ENCODE data around the gene PRKD1.

The PRKD1 gene

GRCh38 chr14:29687866-29688265, 239.8 kb downstream of the PRKD1 start:
- no peak for TF ChIP-seq SNAI2 (CRISPR knock-in tag; IDR thresholded peaks at IDR 0.05)
- no peak for TF ChIP-seq ZFP3 (CRISPR knock-in tag; IDR thresholded peaks at IDR 0.05)
- no peak for TF ChIP-seq ZNF8 (CRISPR knock-in tag; IDR thresholded peaks at IDR 0.05)
- TF ChIP-seq CSRNP3 (CRISPR knock-in tag; IDR thresholded peaks at IDR 0.05), result no peak
- no peak for TF ChIP-seq ESRRG (CRISPR knock-in tag; IDR thresholded peaks at IDR 0.05)
- TF ChIP-seq CREB5 (CRISPR knock-in tag; IDR thresholded peaks at IDR 0.05; ENCODE audit: low read depth), result no peak
- TF ChIP-seq TCF4 (CRISPR knock-in tag; IDR thresholded peaks at IDR 0.05; ENCODE audit: borderline replicate concordance), result no peak
- TF ChIP-seq ZNF70 (CRISPR knock-in tag; IDR thresholded peaks at IDR 0.05), result no peak
- TF ChIP-seq PPARA (CRISPR knock-in tag; IDR thresholded peaks at IDR 0.05; ENCODE audit: borderline replicate concordance), result no peak
- no peak for TF ChIP-seq TOX (CRISPR knock-in tag; IDR thresholded peaks at IDR 0.05; ENCODE audit: borderline replicate concordance)
- TF ChIP-seq TSHZ2 (CRISPR knock-in tag; IDR thresholded peaks at IDR 0.05), result no peak
- TF ChIP-seq ISL1 (CRISPR knock-in tag; IDR thresholded peaks at IDR 0.05), result no peak
- TF ChIP-seq ZC3H10 (CRISPR knock-in tag; IDR thresholded peaks at IDR 0.05), result no peak
- no peak for TF ChIP-seq GLIS3 (CRISPR knock-in tag; IDR thresholded peaks at IDR 0.05)
- TF ChIP-seq ARNTL (CRISPR knock-in tag; IDR thresholded peaks at IDR 0.05; ENCODE audit: borderline replicate concordance, low read depth), result no peak
- no peak for TF ChIP-seq BACH2 (CRISPR knock-in tag; IDR thresholded peaks at IDR 0.05; ENCODE audit: borderline replicate concordance)
- TF ChIP-seq POU6F1 (CRISPR knock-in tag; IDR thresholded peaks at IDR 0.05; ENCODE audit: borderline replicate concordance, low read depth), result no peak
- TF ChIP-seq ZFP30 (CRISPR knock-in tag; IDR thresholded peaks at IDR 0.05), result no peak
- no peak for TF ChIP-seq ZNF565 (CRISPR knock-in tag; conservative IDR thresholded peaks at IDR 0.05; ENCODE audit: low read depth)
- ATAC-seq, result no peak

- no peak for ATAC-seq
These were observed 240.4 kb downstream of the PRKD1 start for GRCh38 chr14:29687071-29687765.

More at GRCh38 chr14:29687071-29687765, 240.4 kb downstream of the PRKD1 start:
- TF ChIP-seq ZNF565 (CRISPR knock-in tag; conservative IDR thresholded peaks at IDR 0.05; ENCODE audit: low read depth) (no peak), ZC3H10 (CRISPR knock-in tag; IDR thresholded peaks at IDR 0.05) (no peak), GLIS3 (CRISPR knock-in tag; IDR thresholded peaks at IDR 0.05) (no peak), BACH2 (CRISPR knock-in tag; IDR thresholded peaks at IDR 0.05; ENCODE audit: borderline replicate concordance) (no peak), ZFP30 (CRISPR knock-in tag; IDR thresholded peaks at IDR 0.05) (no peak), ISL1 (CRISPR knock-in tag; IDR thresholded peaks at IDR 0.05) (no peak), RARB (CRISPR knock-in tag; IDR thresholded peaks at IDR 0.05) (no peak), OSR1 (CRISPR knock-in tag; IDR thresholded peaks at IDR 0.05) (no peak), TSHZ2 (CRISPR knock-in tag; IDR thresholded peaks at IDR 0.05) (no peak), PPARA (CRISPR knock-in tag; IDR thresholded peaks at IDR 0.05; ENCODE audit: borderline replicate concordance) (no peak), ESRRG (CRISPR knock-in tag; IDR thresholded peaks at IDR 0.05) (no peak), ZFP3 (CRISPR knock-in tag; IDR thresholded peaks at IDR 0.05) (no peak), ZNF8 (CRISPR knock-in tag; IDR thresholded peaks at IDR 0.05) (no peak), CREB5 (CRISPR knock-in tag; IDR thresholded peaks at IDR 0.05; ENCODE audit: low read depth) (no peak), PATZ1 (CRISPR knock-in tag; IDR thresholded peaks at IDR 0.05; ENCODE audit: borderline replicate concordance) (no peak), SNAI2 (CRISPR knock-in tag; IDR thresholded peaks at IDR 0.05) (no peak), POU6F1 (CRISPR knock-in tag; IDR thresholded peaks at IDR 0.05; ENCODE audit: borderline replicate concordance, low read depth) (no peak)

All from SK-N-SH treated with all-trans-retinoic acid at 6 μM for 48 hours (cell line).